GM10266 (cell line): ENCODE measurements around the gene SGPL1.
"Not testable (repeated sequence)": the region's sequence is repeated elsewhere in the genome, so short reads cannot be mapped to it uniquely, and the experiment has no call there.

ENCODE experiments used
- DNase-seq: peaks from one replicate; pipeline ENCODE4 v3.0.0; 2012; ENCODE audit errors: extremely low spot score
- TF ChIP-seq, protein P1 (sequence below): IDR thresholded peaks from 2 replicates; pipeline ENCODE4 v1.5.1; 2012; ENCODE audit warnings: mild to moderate bottlenecking, low read depth; ENCODE audit not compliant: control insufficient read depth, insufficient read depth; ENCODE audit errors: missing control alignments

Gene SGPL1

DNA sequence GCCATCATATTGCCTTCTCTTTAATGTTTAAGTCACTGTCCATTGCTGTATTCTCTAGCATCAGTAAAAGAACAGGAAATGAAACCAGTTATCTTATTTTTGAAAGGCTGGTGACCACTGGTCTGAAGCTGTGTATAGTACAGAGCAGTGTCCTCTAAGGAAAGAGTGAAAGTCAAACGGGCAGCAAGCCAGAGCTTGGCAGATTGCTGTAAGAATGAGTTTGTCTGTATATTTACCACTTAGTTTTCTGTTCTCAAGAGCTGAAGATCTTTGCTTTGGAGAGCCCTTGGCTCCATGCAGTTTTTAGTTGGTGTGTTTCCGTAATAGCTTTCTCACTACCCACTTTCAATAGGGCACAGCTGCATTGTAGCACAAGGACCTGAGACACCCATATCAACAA, 40.7 kb downstream of the SGPL1 start:
- TF ChIP-seq, protein P1, sequence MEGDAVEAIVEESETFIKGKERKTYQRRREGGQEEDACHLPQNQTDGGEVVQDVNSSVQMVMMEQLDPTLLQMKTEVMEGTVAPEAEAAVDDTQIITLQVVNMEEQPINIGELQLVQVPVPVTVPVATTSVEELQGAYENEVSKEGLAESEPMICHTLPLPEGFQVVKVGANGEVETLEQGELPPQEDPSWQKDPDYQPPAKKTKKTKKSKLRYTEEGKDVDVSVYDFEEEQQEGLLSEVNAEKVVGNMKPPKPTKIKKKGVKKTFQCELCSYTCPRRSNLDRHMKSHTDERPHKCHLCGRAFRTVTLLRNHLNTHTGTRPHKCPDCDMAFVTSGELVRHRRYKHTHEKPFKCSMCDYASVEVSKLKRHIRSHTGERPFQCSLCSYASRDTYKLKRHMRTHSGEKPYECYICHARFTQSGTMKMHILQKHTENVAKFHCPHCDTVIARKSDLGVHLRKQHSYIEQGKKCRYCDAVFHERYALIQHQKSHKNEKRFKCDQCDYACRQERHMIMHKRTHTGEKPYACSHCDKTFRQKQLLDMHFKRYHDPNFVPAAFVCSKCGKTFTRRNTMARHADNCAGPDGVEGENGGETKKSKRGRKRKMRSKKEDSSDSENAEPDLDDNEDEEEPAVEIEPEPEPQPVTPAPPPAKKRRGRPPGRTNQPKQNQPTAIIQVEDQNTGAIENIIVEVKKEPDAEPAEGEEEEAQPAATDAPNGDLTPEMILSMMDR: no peak
- DNase-seq: no peak

DNA sequence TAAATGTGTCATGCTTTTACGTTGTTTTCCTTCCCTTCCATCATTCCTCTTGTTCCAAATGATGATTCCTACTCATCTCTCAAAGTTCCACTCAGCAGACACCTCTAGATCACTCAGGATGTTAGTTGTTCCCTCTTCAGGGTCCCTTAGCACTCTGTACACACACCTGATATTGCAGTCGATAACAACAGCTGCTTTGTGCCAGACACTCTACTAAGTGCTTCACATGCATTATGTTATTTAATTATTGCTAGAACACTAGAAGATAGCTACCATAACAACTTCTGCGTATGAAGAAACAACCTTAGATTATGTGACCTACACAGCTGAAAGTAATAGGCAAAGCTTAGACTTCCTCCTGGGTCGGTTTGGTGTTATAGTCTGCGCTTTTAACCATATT, 43.0 kb downstream of the SGPL1 start:
- no peak for DNase-seq
- TF ChIP-seq, protein P1: no peak

DNA sequence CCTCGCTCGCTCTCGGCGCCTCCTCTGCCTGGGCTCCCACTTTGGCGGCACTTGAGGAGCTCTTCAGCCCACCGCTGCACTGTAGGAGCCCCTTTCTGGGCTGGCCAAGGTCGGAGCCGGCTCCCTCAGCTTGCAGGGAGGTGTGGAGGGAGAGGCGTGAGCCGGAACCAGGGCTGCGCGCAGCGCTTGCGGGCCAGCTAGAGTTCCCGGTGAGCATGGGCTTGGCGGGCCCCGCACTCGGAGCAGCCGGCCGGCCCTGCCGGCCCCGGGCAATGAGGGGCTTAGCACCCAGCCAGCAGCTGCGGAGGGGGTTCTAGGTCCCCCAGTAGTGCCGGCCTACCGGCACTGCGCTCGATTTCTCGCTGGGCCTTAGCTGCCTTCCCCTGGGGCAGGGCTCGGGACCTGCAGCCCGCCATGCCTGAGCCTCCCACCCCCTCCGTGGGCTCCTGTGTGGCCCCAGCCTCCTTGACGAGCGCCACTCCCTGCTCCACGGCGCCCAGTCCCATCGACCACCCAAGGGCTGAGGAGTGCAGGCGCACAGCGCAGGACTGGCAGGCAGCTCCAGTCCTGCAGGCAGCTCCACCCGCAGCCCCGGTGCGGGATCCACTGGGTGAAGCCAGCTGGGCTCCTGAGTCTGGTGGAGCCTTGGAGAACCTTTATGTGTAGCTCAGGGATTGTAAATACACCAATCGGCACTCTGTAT, 45.9 kb downstream of the SGPL1 start:
- not testable (repeated sequence) for DNase-seq

DNA sequence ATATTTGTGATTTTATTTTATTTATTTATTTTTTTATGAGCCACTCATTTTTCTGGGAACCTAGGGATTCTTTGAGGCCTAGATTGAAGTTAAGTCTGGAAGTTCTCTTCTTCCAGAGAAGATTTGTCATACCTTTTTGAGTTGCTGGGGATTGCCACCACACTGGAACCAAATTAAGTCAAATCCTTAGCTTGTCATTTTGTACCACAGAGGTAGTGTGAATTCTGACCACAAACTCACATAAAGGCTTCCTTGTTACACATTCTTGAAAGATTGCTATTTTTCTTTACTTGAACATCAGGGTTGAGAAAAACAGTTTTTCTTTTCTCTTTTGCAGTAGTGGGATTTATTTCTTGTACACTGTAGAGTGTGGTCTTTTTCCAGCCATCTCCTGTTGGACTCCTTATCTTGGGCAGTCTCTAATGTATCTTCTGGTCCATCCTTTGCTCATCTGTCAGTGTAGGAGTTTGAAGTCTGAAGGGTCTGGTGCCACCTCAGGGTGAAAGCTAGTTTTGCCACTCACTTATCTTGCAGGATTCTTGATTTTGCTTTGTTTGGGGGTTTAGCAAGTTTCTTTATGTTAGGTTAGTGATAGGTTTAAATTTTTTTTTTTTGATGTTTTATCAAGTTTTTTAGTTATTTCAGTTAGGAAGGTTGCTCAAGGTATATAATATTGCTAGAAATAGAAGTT, 47.9 kb downstream of the SGPL1 start:
- no peak for DNase-seq
- TF ChIP-seq, protein P1: no peak

DNA sequence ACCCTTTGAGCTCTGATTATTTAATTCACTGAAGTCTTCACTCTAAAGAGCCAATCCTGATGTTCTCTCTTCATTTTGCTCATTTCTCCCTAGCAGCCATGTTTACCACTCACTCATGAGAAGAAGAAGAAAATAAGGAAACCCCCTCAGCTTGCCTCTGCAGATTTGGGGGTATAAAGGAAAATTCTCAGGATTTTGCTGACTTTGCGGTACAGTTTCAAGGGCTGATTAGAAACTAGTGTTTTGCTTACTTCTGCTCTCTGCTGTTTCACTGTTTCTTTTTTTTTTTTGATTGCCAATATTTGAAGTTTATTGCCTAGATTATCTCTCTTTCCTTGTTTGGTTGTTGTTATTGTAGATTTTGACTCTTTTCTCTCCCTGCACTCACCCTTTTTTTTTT, 49.2 kb downstream of the SGPL1 start:
- DNase-seq: no peak
- TF ChIP-seq, protein P1: no peak

DNA sequence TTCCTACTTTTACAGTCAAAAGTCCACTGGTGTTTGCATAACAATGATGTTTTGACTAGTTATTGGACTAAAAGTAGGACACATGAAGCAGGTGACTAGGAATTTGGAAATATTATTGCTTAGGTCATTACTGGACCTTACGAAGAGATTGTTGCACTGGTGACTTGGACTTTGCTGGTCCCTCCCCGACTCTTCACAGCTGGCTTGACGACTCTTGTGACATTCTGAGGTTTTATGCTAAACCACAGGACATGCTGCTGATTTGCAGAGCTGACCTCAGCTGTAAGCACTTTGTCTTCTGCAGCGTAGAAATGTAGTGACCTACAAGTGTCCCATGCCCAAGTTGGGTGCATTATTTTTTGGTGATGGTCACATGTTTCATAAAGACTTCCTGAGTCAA, 50.7 kb downstream of the SGPL1 start:
- TF ChIP-seq, protein P1: no peak
- no peak for DNase-seq

DNA sequence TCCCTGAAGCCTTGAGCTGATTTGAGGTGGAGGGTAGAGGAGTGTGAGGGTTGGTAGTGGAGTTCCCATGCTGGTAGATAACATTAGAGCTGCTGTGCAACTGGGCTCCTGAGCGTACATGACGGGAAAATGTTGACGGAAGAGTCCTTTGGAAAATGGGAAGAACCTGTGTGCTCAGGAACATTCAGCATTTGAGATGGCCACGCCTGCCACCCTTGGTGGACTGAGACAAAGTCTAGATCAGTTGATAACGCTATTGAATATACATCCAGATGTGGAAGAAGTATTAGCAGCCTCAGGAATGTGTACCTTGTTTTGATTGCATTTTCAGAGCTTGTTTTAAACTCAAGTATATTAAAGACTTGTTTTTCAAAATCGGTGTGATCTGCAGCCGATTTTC, 56.5 kb downstream of the SGPL1 start:
- DNase-seq: no peak
- TF ChIP-seq, protein P1: no peak
